PC-3 (cell line): ENCODE data around the gene CLN6. TPM values are rescaled to one million over a fixed set of nuclear protein-coding genes. Genes with fewer than 3 reads are reported as not detected.
A peak's percentile ranks its signal among the peaks of the same experiment; 100 is the strongest.

ENCODE experiments used
- ATAC-seq: fragments of 200-7000 bp; cut with Tn5 transposase; 2 replicates; pipeline ENCODE4 v1.9.1; 2020; ENCODE audit warnings: mild to moderate bottlenecking, moderate library complexity
- BruUV-seq: library from RNA; stranded (reverse); fragments of 400-500 nt; replicated peaks from 2 replicates; lab custom pipeline; 2021; lab: Mats Ljungman, UMichigan
- CTCF ChIA-PET: fragments of 300-600 bp; sonication (Branson Sonifier 250); formaldehyde crosslinking; loops from one replicate; lab custom pipeline; 2022; ENCODE audit warnings: antibody characterized with exemption; lab: Charles Lee
- POLR2A ChIA-PET: fragments of 300-600 bp; sonication (Branson Sonifier 250); formaldehyde crosslinking; loops from one replicate; lab custom pipeline; 2022; ENCODE audit warnings: antibody characterized with exemption; ENCODE audit not compliant: unreplicated experiment; lab: Charles Lee
- DNase-seq: peaks from one replicate; pipeline ENCODE4 v3.0.0-alpha.2; 2015
- H2AFZ ChIP-seq: fragments of 300-600 bp; sonication (generic); 2 replicates; pipeline ENCODE4 v1.6.0; 2016; ENCODE audit warnings: antibody characterized with exemption, low read length
- H3F3A ChIP-seq: fragments of 300-600 bp; sonication (generic); one replicate; pipeline ENCODE4 v1.6.0; 2017; ENCODE audit warnings: antibody characterized with exemption, low read length, control low read depth, mild to moderate bottlenecking; ENCODE audit not compliant: unreplicated experiment
- H3K27ac ChIP-seq: fragments of 300-600 bp; sonication (generic); 2 replicates; pipeline ENCODE4 v1.5.1; 2016; ENCODE audit warnings: mild to moderate bottlenecking, low read length
- H3K27me3 ChIP-seq: fragments of 300-600 bp; sonication (generic); 2 replicates; pipeline ENCODE4 v1.6.1; 2016; ENCODE audit warnings: low read length, mixed read lengths
- H3K36me3 ChIP-seq: fragments of 300-600 bp; sonication (generic); 2 replicates; pipeline ENCODE4 v1.6.1; 2016; ENCODE audit warnings: low read depth, mixed run types, low read length, mixed read lengths
- H3K4me1 ChIP-seq: fragments of 300-600 bp; sonication (generic); 2 replicates; pipeline ENCODE4 v1.5.1; 2016; ENCODE audit warnings: low read length; ENCODE audit not compliant: insufficient read depth
- H3K4me2 ChIP-seq: fragments of 300-600 bp; sonication (generic); 2 replicates; pipeline ENCODE4 v1.6.0; 2016; ENCODE audit warnings: low read length
- H3K4me3 ChIP-seq: fragments of 300-600 bp; sonication (generic); 2 replicates; pipeline ENCODE4 v1.5.1; 2016; ENCODE audit warnings: mild to moderate bottlenecking, low read length, mixed read lengths
- H3K79me2 ChIP-seq: fragments of 300-600 bp; sonication (generic); 2 replicates; pipeline ENCODE4 v1.6.1; 2017; ENCODE audit warnings: low read length, mixed read lengths
- H3K9ac ChIP-seq: fragments of 300-600 bp; sonication (generic); 2 replicates; pipeline ENCODE4 v1.6.0; 2016; ENCODE audit warnings: mild to moderate bottlenecking, low read length
- H3K9me2 ChIP-seq: fragments of 300-600 bp; sonication (generic); replicated peaks from 2 replicates; pipeline ENCODE4 v1.6.1; 2016; ENCODE audit warnings: mixed run types, low read length, mixed read lengths
- H3K9me3 ChIP-seq: fragments of 300-600 bp; sonication (generic); 2 replicates; pipeline ENCODE4 v1.6.1; 2016; ENCODE audit warnings: low read length, mixed read lengths
- H4K20me1 ChIP-seq: fragments of 300-600 bp; sonication (generic); 2 replicates; pipeline ENCODE4 v1.6.1; 2016; ENCODE audit warnings: low read length, mixed read lengths
- CTCF ChIP-seq: fragments of 300-600 bp; sonication (generic); conservative IDR thresholded peaks from 2 replicates; pipeline ENCODE4 v1.5.1; 2017; ENCODE audit warnings: antibody characterized with exemption, low read depth, mild to moderate bottlenecking, low read length
- EZH2 ChIP-seq: fragments of 300-600 bp; sonication (generic); IDR thresholded peaks from one replicate; pipeline ENCODE4 v1.6.1; 2017; ENCODE audit warnings: antibody characterized with exemption, mild to moderate bottlenecking, low read length; ENCODE audit not compliant: unreplicated experiment
- EZH2phosphoT487 ChIP-seq: fragments of 300-600 bp; sonication (generic); IDR thresholded peaks from 2 replicates; pipeline ENCODE4 v1.6.1; 2018; ENCODE audit warnings: mild to moderate bottlenecking, antibody characterized with exemption, low read length, borderline replicate concordance
- intact Hi-C: fragments of 100-400 bp; cut with micrococcal nuclease; formaldehyde crosslinking; loops from 2 replicates; pipeline ENCODE4 v1.9.0; 2023
- total RNA-seq: library from RNA; depleted of rRNA; stranded (reverse); fragments of >200 nt; gene quantifications from 2 replicates; pipeline ENCODE4 v1.2.3, GENCODE V29; 2014

CLN6 gene
- total RNA-seq, 1 experiment from 2014 or later: 33.4 TPM

DNA sequence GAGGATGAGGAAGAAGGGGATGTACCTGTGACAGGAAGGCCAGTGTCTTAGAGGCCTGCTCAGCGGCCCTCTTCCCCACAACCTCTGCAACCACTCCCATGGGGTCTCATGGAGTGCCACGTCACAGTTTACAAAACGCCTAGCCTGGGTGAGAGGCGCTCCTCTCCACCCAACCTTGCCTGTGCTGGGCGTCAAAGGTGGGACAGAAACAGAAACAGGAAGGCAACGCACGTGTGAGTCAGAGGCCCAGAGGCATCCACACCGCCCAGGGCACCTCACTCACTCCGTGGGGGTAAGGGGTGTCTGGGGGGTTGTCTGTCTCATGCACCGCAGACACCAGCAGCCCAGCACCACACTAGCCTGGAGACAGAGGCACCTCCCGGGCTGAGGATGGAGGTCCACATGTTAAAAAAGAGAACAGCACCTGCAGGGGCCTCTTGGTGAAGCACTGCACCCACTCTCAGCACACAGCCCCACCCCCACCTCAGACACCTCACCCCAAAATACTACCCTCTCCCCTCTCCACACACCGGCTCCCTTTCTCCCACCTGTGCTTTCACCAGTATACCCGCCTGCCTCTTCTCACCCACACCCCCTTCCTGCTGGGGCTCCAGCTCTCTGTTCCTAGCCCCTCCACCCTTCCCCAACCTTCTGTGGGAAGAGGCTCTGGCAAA, 19.7 kb downstream of the CLN6 start:
- H3K4me3 ChIP-seq: no peak overlapping the region
- no peak overlapping the region for H3K27ac ChIP-seq
- no peaks in the 10 kb centered on the region for H4K20me1 ChIP-seq
- no peaks in the 10 kb centered on the region for H3K36me3 ChIP-seq
- no peak overlapping the region for H2AFZ ChIP-seq
- H3F3A ChIP-seq: no peaks in the 10 kb centered on the region
- DNase-seq (no peak), ATAC-seq (peak; percentile 36; the same call in 1 of the 2 replicates)
- ChIA-PET POLR2A (no interaction called here), CTCF (no interaction called here)
- no peaks in the 10 kb centered on the region for H3K4me1 ChIP-seq
- H3K9ac ChIP-seq: no peak overlapping the region
- intact Hi-C loops: no loop called here
- H3K9me3 ChIP-seq: no peaks in the 10 kb centered on the region
- no peaks in the 10 kb centered on the region for H3K9me2 ChIP-seq
- no peak overlapping the region for H3K4me2 ChIP-seq
- H3K79me2 ChIP-seq: no peaks in the 10 kb centered on the region
- no peaks in the 10 kb centered on the region for H3K27me3 ChIP-seq
- TF ChIP-seq EZH2 (no peak), EZH2phosphoT487 (no peak), CTCF (no peak)
- no TSS peak for BruUV-seq

GRCh38 chr15:68209272-68209671, 20.3 kb downstream of the CLN6 start:
- Histone ChIP-seq H3K79me2 (no peaks in the 10 kb centered on the region), H4K20me1 (no peaks in the 10 kb centered on the region), H3K36me3 (no peaks in the 10 kb centered on the region), H2AFZ (no peak overlapping the region), H3F3A (no peaks in the 10 kb centered on the region), H3K4me1 (no peaks in the 10 kb centered on the region), H3K9me2 (no peaks in the 10 kb centered on the region), H3K27me3 (no peaks in the 10 kb centered on the region), H3K9ac (no peak overlapping the region), H3K4me2 (no peak overlapping the region), H3K4me3 (no peak overlapping the region), H3K9me3 (no peaks in the 10 kb centered on the region), H3K27ac (no peak overlapping the region)
- DNase-seq (no peak), ATAC-seq (no peak)
- BruUV-seq: no TSS peak
- intact Hi-C loops: no loop called here
- CTCF ChIA-PET: no interaction called here
- POLR2A ChIA-PET: no interaction called here
- TF ChIP-seq EZH2 (no peak), CTCF (no peak), EZH2phosphoT487 (no peak)

- H3K9ac ChIP-seq: no peak overlapping the region
- DNase-seq: no peak
- no peak overlapping the region for H3K27ac ChIP-seq
- H2AFZ ChIP-seq: no peak overlapping the region
- no TSS peak for BruUV-seq
- no peaks in the 10 kb centered on the region for H3K4me1 ChIP-seq
- TF ChIP-seq EZH2phosphoT487: no peak
- TF ChIP-seq EZH2: no peak
- TF ChIP-seq CTCF: no peak
- H3K9me3 ChIP-seq: no peaks in the 10 kb centered on the region
- H3K4me2 ChIP-seq: no peak overlapping the region
- H3K36me3 ChIP-seq: no peaks in the 10 kb centered on the region
- intact Hi-C loops: no loop called here
- no peaks in the 10 kb centered on the region for H3K79me2 ChIP-seq
- no peak for ATAC-seq
- CTCF ChIA-PET: no interaction called here
- H3K9me2 ChIP-seq: no peaks in the 10 kb centered on the region
- POLR2A ChIA-PET: no interaction called here
- no peaks in the 10 kb centered on the region for H3F3A ChIP-seq
- H3K27me3 ChIP-seq: no peaks in the 10 kb centered on the region
- H3K4me3 ChIP-seq: no peak overlapping the region
- no peaks in the 10 kb centered on the region for H4K20me1 ChIP-seq
These were observed 20.8 kb downstream of the CLN6 start for GRCh38 chr15:68208636-68209240.
